ENCODE measurements around the gene AHNAK.

AHNAK gene

GRCh38 chr11:62575837-62576236 lies 29.2 kb upstream of the AHNAK start:
- Histone ChIP-seq H4K20me1 (ENCODE audit: low read depth, low read length) (no peaks in the 10 kb centered on the region), H3K79me2 (ENCODE audit: insufficient read depth, low read length) (peaks cover 44% of the 10 kb centered on the region), H3F3A (ENCODE audit: insufficient read depth) (peaks cover 4% of the 10 kb centered on the region; the same call in 1 of the 2 replicates), H3K27ac (ENCODE audit: low read depth, low read length) (no peak overlapping the region), H3K9me3 (ENCODE audit: insufficient read depth, low read length) (no peaks in the 10 kb centered on the region), H3K36me3 (ENCODE audit: low read length) (peaks cover 18% of the 10 kb centered on the region), H3K27me3 (ENCODE audit: low read length) (no peaks in the 10 kb centered on the region), H3K9me2 (replicated peaks; ENCODE audit: insufficient read depth, low read length) (no peaks in the 10 kb centered on the region), H3K4me2 (ENCODE audit: low read depth, low read length, poor library complexity, severe bottlenecking) (peak overlapping the region; percentile 82), H3K4me3 (ENCODE audit: insufficient read depth, low read length, poor library complexity, severe bottlenecking) (no peak overlapping the region), H2AFZ (ENCODE audit: low read depth, low read length, severe bottlenecking) (no peak overlapping the region), H3K9ac (ENCODE audit: low read length) (peak overlapping the region; percentile 91; the same call in 1 of the 2 replicates)
- TF ChIP-seq EZH2phosphoT487 (conservative IDR thresholded peaks at IDR 0.05; ENCODE audit: low read length) (no peak), CTCF (IDR thresholded peaks at IDR 0.05; ENCODE audit: insufficient read depth, low read length, poor library complexity, severe bottlenecking) (no peak)

GRCh38 chr11:62575156-62575555 lies 28.6 kb upstream of the AHNAK start:
- Histone ChIP-seq H3K36me3 (ENCODE audit: low read length) (peaks cover 19% of the 10 kb centered on the region), H3K9ac (ENCODE audit: low read length) (peak overlapping the region; percentile 91), H3F3A (ENCODE audit: insufficient read depth) (peaks cover 4% of the 10 kb centered on the region; the same call in 1 of the 2 replicates), H3K27ac (ENCODE audit: low read depth, low read length) (peak overlapping the region; percentile 48; the same call in 1 of the 2 replicates), H2AFZ (ENCODE audit: low read depth, low read length, severe bottlenecking) (no peak overlapping the region), H3K4me2 (ENCODE audit: low read depth, low read length, poor library complexity, severe bottlenecking) (peak overlapping the region; percentile 82), H3K4me3 (ENCODE audit: insufficient read depth, low read length, poor library complexity, severe bottlenecking) (peak overlapping the region; percentile 65), H4K20me1 (ENCODE audit: low read depth, low read length) (no peaks in the 10 kb centered on the region), H3K9me3 (ENCODE audit: insufficient read depth, low read length) (no peaks in the 10 kb centered on the region), H3K27me3 (ENCODE audit: low read length) (no peaks in the 10 kb centered on the region), H3K79me2 (ENCODE audit: insufficient read depth, low read length) (peaks cover 45% of the 10 kb centered on the region), H3K9me2 (replicated peaks; ENCODE audit: insufficient read depth, low read length) (no peaks in the 10 kb centered on the region)
- TF ChIP-seq CTCF (IDR thresholded peaks at IDR 0.05; ENCODE audit: insufficient read depth, low read length, poor library complexity, severe bottlenecking) = no peak

- Histone ChIP-seq H3K27me3 (ENCODE audit: low read length) (no peaks in the 10 kb centered on the region), H3K79me2 (ENCODE audit: insufficient read depth, low read length) (peaks cover 50% of the 10 kb centered on the region), H3K4me3 (ENCODE audit: insufficient read depth, low read length, poor library complexity, severe bottlenecking) (peak overlapping the region; percentile 65), H3K4me2 (ENCODE audit: low read depth, low read length, poor library complexity, severe bottlenecking) (peak overlapping the region; percentile 82), H3K27ac (ENCODE audit: low read depth, low read length) (peak overlapping the region; percentile 48), H3F3A (ENCODE audit: insufficient read depth) (peaks cover 4% of the 10 kb centered on the region; the same call in 1 of the 2 replicates), H3K36me3 (ENCODE audit: low read length) (peaks cover 19% of the 10 kb centered on the region), H4K20me1 (ENCODE audit: low read depth, low read length) (no peaks in the 10 kb centered on the region), H3K9me3 (ENCODE audit: insufficient read depth, low read length) (no peaks in the 10 kb centered on the region), H2AFZ (ENCODE audit: low read depth, low read length, severe bottlenecking) (peak overlapping the region; percentile 27), H3K9ac (ENCODE audit: low read length) (peak overlapping the region; percentile 91), H3K9me2 (replicated peaks; ENCODE audit: insufficient read depth, low read length) (no peaks in the 10 kb centered on the region)
- TF ChIP-seq EZH2phosphoT487 (conservative IDR thresholded peaks at IDR 0.05; ENCODE audit: low read length) (no peak), CTCF (IDR thresholded peaks at IDR 0.05; ENCODE audit: insufficient read depth, low read length, poor library complexity, severe bottlenecking) (no peak)
These were observed 27.9 kb upstream of the AHNAK start for GRCh38 chr11:62574363-62575071.
